Body of pancreas (tissue), 4 donors: ENCODE results near the gene RPLP2. TPM values are rescaled to one million over a fixed set of nuclear protein-coding genes. Genes with fewer than 3 reads are reported as not detected.

ENCODE experiments used
- ATAC-seq: fragments of 150-250 bp; one replicate; pipeline ENCODE4 v1.9.1; 2016
- DNase-seq, 4 donors: peaks; one replicate each; pipeline ENCODE4 v3.0.0-alpha.2; 2019
- H3K27ac ChIP-seq, 4 donors: fragments of 200-600 bp; sonication (generic); 1 replicate in 3 of 4; 2 replicates in 1 of 4; pipeline versions ENCODE4 v1.5.1 to v1.6.1; 2016 to 2019; ENCODE audit warnings: mild to moderate bottlenecking in 1 of 4, mixed read lengths in 1 of 4, moderate library complexity in 1 of 4
- H3K27me3 ChIP-seq, 2 donors: fragments of 200-600 bp; sonication (generic); one replicate each; pipeline ENCODE4 v1.6.0; 2016; ENCODE audit warnings: mild to moderate bottlenecking in 1 of 2
- H3K36me3 ChIP-seq, 2 donors: fragments of 200-600 bp; sonication (generic); replicated peaks in 1 of 2; 2 replicates each; pipeline ENCODE4 v1.5.1; 2016; ENCODE audit warnings: low read depth in 2 of 2; ENCODE audit not compliant: insufficient read depth in 1 of 2
- H3K4me1 ChIP-seq: fragments of 200-600 bp; sonication (generic); one replicate; pipeline ENCODE4 v1.6.0; 2016
- H3K4me3 ChIP-seq, 2 donors: fragments of 200-600 bp; sonication (generic); 1 replicate in 1 of 2; 2 replicates in 1 of 2; pipeline ENCODE4 v1.5.1; 2016 to 2019
- H3K9me3 ChIP-seq, 3 donors: fragments of 200-600 bp; sonication (generic); 1 replicate in 2 of 3; 2 replicates in 1 of 3; pipeline ENCODE4 v1.5.1; 2016
- POLR2A ChIP-seq, 3 donors: fragments of 450-650 bp; IDR thresholded peaks; one replicate each; pipeline ENCODE4 v1.6.1; 2016; ENCODE audit warnings: antibody characterized with exemption in 3 of 3, mild to moderate bottlenecking in 2 of 3
- WGBS, 2 donors: methylation state at CpG; one replicate each; pipeline ENCODE4 v1.1.5; 2017; 5-methylcytosine and 5-hydroxymethylcytosine counted together
- intact Hi-C: fragments of 100-400 bp; cut with DNase I; formaldehyde crosslinking; loops from one replicate; pipeline ENCODE4 v1.15.1; 2023
- total RNA-seq, 2 donors: library from RNA; depleted of rRNA; stranded (reverse); fragments of >200 nt; gene quantifications; one replicate each; pipeline ENCODE4 v1.1.0, GENCODE V29; 2016
- TF ChIP-seq, protein P1 (sequence below), 7 experiments: fragments of 450-650 bp in 4 of 7; fragments of 200-600 bp in 3 of 7; sonication (generic) in 3 of 7; IDR thresholded peaks; one replicate each; pipeline ENCODE4 v1.5.1; 2016 to 2019; ENCODE audit warnings: antibody characterized with exemption in 7 of 7

Gene RPLP2
- total RNA-seq, 2 donors from 2014 or later = 395 to 402 TPM

DNA sequence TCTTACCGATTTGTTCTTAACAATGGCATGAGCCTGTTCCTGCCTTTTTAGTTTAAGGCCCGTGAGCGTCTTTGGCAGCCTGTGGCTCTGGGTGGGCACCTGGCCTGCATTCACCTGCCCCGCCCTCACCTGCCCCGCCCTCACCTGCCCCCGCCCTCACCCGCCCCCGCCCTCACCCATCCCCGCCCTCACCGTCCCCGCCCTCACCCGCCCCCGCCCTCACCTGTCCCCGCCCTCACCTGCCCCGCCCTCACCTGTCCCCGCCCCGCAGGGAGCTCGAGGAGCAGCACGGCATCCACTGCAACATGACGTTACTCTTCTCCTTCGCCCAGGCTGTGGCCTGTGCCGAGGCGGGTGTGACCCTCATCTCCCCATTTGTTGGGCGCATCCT, 46.7 kb upstream of the RPLP2 start:
- Histone ChIP-seq H3K4me3 (no peak overlapping the region), H3K9me3 (no peaks in the 10 kb centered on the region), H3K36me3 (peaks cover 0 to 27% of the 10 kb centered on the region in 2 donors), H3K27me3 (no peaks in the 10 kb centered on the region), H3K4me1 (peaks cover 7% of the 10 kb centered on the region), H3K27ac (peak overlapping the region in 1 of 4 donors; percentile 56)
- WGBS, 2 donors = 53 to 63% methylated on average over 6 to 20 of the region's 24 CpGs
- intact Hi-C loops = no loop called here
- peak; percentile 70 for ATAC-seq
- peak in 2 of 4 donors; percentile 52 to 64 for DNase-seq
- TF ChIP-seq, protein P1, sequence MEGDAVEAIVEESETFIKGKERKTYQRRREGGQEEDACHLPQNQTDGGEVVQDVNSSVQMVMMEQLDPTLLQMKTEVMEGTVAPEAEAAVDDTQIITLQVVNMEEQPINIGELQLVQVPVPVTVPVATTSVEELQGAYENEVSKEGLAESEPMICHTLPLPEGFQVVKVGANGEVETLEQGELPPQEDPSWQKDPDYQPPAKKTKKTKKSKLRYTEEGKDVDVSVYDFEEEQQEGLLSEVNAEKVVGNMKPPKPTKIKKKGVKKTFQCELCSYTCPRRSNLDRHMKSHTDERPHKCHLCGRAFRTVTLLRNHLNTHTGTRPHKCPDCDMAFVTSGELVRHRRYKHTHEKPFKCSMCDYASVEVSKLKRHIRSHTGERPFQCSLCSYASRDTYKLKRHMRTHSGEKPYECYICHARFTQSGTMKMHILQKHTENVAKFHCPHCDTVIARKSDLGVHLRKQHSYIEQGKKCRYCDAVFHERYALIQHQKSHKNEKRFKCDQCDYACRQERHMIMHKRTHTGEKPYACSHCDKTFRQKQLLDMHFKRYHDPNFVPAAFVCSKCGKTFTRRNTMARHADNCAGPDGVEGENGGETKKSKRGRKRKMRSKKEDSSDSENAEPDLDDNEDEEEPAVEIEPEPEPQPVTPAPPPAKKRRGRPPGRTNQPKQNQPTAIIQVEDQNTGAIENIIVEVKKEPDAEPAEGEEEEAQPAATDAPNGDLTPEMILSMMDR (IDR thresholded peaks at IDR 0.05) = no peak
- no peak for TF ChIP-seq POLR2A (IDR thresholded peaks at IDR 0.05)

DNA sequence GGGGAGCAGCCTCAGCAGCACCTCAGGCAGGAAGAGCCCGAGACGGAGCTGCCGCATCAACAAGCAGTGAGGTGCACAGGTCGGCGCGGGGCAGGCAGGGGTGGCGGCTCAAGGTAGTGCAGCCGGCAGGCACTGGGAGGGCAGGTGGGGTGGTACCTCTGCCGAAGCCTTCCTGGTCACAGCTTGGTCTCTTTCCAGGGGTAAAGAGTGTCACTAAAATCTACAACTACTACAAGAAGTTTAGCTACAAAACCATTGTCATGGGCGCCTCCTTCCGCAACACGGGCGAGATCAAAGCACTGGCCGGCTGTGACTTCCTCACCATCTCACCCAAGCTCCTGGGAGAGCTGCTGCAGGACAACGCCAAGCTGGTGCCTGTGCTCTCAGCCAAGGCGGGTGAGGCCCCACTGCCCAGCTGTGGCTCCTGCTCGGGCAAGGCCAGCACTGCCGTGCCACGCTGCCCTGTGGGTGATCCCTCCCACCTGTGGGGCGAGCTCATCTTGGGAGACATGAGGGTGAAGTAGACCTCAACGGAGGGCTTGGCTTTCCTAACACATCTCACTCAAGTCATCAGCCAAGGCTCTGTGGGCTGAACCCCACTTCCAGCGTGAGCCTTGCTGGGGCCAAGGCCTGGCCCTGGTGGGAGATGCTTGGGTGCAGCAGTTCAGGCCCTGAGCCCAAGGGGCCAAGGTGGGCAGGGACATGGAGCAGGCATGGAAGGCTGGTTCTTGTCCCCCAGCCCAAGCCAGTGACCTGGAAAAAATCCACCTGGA, 46.0 kb upstream of the RPLP2 start:
- ATAC-seq = no peak
- Histone ChIP-seq H3K4me1 (peaks cover 7% of the 10 kb centered on the region), H3K9me3 (no peaks in the 10 kb centered on the region), H3K27ac (peak overlapping the region in 1 of 4 donors; percentile 56), H3K36me3 (peaks cover 0 to 27% of the 10 kb centered on the region in 2 donors), H3K4me3 (no peak overlapping the region), H3K27me3 (no peaks in the 10 kb centered on the region)
- intact Hi-C loops = no loop called here
- no peak for DNase-seq
- TF ChIP-seq, protein P1 (IDR thresholded peaks at IDR 0.05) = no peak
- TF ChIP-seq POLR2A (IDR thresholded peaks at IDR 0.05) = no peak
- 87 to 89% methylated on average over 5 to 20 of the region's 22 CpGs for WGBS, 2 donors

DNA sequence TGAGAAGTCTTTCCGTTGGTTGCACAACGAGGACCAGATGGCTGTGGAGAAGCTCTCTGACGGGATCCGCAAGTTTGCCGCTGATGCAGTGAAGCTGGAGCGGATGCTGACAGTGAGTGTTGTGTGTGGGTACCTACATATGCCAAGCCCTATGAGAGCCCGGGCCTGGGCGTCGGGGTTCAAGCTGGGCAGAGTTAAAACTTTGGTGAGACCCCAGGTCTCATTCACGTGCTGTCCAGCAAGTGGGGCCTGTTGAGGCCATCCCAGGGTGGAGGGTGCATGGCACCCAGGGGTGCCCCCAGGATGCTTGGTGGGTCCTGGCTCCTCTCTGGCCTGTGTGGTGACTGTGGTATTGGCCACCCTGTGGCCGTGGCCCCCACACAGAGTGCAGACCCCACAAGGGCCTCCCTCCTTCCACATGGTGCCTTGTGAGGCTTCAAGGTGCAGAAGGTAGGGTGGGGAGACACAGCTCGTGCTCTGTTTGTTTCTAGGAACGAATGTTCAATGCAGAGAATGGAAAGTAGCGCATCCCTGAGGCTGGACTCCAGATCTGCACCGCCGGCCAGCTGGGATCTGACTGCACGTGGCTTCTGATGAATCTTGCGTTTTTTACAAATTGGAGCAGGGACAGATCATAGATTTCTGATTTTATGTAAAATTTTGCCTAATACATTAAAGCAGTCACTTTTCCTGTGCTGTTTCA, 45.3 kb upstream of the RPLP2 start:
- no peak for DNase-seq
- Histone ChIP-seq H3K4me1 (peaks cover 7% of the 10 kb centered on the region), H3K36me3 (peaks cover 0 to 22% of the 10 kb centered on the region in 2 donors), H3K9me3 (no peaks in the 10 kb centered on the region), H3K27ac (no peak overlapping the region), H3K27me3 (no peaks in the 10 kb centered on the region), H3K4me3 (no peak overlapping the region)
- WGBS, 2 donors = 85 to 86% methylated on average over 11 to 18 of the region's 18 CpGs
- no peak for ATAC-seq
- no peak for TF ChIP-seq POLR2A (IDR thresholded peaks at IDR 0.05)
- TF ChIP-seq, protein P1 (IDR thresholded peaks at IDR 0.05) = no peak
- intact Hi-C loops = no loop called here

DNA sequence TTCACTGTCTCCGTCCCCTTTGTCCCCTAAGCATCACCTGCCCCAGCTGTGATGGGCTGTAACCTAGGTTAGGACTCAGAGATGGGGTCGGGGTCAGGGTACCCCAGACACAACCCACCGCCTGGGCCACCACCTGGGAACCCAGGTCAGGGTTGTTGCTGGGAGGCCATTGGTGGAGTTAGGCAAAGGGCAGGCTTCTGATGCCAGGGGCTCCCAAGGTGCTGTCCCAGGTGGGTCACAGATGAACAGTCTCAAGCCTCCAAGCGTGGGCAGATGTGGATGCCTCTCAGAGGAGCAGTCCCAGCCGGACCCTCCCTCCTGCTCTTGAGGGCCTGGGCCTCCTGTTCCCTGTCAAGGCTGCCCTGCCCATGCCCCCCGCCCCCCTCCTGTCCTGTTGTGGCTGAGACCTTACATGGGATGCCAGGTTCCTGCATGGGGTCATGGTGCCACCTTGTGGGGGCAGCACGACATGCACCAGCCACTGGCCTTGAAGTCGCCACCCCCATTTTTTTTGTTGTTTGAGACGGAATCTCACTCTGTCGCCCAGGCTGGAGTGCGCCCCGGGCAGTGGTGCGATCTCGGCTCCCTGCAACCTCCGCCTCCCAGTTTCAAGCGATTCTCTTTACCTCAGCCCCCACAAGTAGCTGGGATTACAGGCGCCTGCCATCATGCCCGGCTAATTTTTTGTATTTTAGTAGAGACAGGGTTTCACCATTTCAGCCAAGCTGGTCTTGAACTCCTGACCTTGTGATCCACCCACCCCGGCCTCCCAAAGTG, 44.6 kb upstream of the RPLP2 start:
- 69 to 70% methylated on average over 18 to 19 of the region's 19 CpGs for WGBS, 2 donors
- no peak for TF ChIP-seq POLR2A (IDR thresholded peaks at IDR 0.05)
- TF ChIP-seq, protein P1 (IDR thresholded peaks at IDR 0.05) = peak; percentile 37 to 79 (median 69)
- Histone ChIP-seq H3K4me3 (no peak overlapping the region), H3K9me3 (no peaks in the 10 kb centered on the region), H3K27me3 (no peaks in the 10 kb centered on the region), H3K27ac (no peak overlapping the region), H3K36me3 (peaks cover 0 to 16% of the 10 kb centered on the region in 2 donors), H3K4me1 (peaks cover 7% of the 10 kb centered on the region)
- DNase-seq (peak; percentile 66 to 75 (median 68)), ATAC-seq (peak; percentile 52)
- intact Hi-C loops = no loop called here
